Activated gamma-delta T cell (primary cell): Measurements from ENCODE around the gene FOXP1.

ENCODE experiments used
- DNase-seq: peaks from one replicate; lab custom pipeline; 2025; lab: John Stamatoyannopoulos, UW

Gene FOXP1

GRCh38 chr3:71146673-71147072 is 436.9 kb downstream of the FOXP1 start:
- DNase-seq, result no peak

DNA sequence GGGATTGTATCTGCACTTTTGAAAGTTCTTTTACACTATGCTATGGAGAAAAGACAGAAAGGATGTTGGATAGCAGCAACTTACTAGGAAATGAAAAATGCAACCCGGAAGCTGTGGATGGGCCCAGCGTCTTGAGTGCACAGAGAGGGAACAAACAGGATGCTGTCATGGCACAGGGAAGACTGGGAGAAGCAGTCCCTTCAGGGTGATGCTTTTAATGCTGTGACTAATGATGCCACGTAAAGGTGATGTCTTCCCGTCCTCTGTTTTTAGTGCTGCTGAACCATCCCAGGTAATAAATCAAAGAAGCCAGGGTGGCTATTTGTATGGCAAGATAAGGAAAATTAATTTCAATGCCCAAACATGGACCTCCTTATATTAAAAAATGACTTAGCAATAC is 437.6 kb downstream of the FOXP1 start:
- no peak for DNase-seq

DNA sequence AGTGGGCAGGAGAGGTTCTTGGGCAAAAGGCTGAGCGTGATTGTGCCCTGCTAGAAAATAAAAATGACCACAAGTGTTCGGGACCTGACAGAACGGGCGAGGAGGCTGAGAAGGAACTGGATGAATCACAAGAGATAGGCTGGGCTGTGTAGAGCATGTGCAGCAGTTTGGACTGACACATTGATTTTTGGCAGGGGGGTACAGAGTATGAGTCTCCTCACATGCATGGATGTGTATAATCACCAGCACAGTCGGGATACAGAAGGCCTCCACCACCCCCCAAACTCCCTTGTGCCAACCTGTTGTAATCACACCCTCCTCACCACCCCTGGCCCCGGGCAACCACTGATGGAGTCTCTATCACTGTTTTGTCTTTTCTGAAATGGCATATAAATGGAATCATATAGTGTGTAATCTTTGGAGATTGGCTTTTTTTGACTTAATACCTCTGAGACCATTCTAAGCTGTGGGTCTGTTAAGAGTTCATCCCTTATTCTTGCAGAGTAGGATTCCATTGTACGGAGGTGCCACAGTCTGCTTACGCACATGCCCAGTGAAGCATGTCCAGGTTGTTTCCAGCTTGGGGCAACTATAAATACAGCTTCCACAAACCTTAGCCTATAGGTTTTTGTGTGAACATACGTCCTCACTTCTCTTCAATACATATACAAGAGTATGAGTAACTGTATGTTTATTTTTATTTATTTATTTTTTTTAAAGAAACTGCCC is 438.8 kb downstream of the FOXP1 start:
- no peak for DNase-seq

DNA sequence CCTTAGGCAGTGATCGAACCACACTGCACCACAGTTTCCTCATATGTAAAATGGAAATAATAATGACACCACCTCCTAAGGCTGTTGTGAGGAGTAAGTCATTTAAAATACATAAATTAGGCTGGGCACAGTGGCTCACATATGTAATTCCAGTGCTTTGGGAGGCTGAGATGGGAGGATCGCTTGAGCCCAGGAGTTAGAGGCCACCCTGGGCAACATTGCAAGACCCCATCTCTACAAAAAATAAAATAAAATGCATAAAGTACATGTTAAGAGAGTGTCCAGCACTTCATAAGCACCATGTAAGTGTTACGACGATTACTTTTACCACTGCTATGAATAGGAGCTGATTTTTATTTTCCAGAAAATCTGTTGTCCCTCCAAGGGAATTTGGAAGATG is 440.0 kb downstream of the FOXP1 start:
- no peak for DNase-seq

- DNase-seq, result no peak
Measured at GRCh38 chr3:71142441-71143161, 440.9 kb downstream of the FOXP1 start.

DNA sequence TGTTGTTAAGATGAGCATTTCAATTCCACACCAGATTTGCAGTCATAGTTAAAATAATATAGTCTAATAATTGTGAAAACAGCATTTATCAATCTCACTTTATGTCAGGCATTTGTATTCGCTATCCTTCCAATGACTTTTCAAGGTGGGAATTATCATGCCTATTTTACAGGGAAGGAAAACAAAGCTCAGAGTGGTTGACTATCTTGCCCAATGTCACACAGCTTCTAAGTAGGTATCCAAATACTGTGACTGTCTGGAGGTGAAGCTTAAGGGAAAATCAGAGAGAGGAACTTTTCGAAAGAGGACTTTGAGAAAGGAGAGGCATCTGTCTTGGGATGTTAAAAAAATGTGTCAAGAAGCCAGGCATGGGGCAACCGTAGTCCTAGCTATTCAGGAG is 443.1 kb downstream of the FOXP1 start:
- DNase-seq, result no peak

GRCh38 chr3:71139496-71139895 is 444.0 kb downstream of the FOXP1 start:
- no peak for DNase-seq

- DNase-seq, result no peak
Measured at GRCh38 chr3:71138410-71138809, 445.1 kb downstream of the FOXP1 start.

DNA sequence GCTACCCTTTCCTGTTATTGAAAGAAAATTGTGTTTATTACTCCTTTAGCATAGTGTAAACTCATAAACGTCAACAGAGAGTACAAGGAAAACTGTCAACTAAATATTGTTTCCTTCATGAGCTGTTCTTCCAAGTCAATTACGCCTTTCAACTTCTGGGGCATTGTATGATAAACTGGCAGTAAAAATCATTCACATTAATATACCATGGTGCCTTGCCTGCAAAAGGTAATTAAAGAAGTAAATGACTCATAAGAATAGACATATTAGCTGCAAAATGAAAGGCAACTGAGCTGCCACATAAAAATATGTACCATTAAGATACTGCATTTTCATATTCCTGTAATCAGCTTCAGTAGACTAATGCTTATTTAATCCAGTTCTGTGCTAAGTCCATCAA is 447.3 kb downstream of the FOXP1 start:
- no peak for DNase-seq

- no peak for DNase-seq
Measured at GRCh38 chr3:71135373-71136088, 448.0 kb downstream of the FOXP1 start.

DNA sequence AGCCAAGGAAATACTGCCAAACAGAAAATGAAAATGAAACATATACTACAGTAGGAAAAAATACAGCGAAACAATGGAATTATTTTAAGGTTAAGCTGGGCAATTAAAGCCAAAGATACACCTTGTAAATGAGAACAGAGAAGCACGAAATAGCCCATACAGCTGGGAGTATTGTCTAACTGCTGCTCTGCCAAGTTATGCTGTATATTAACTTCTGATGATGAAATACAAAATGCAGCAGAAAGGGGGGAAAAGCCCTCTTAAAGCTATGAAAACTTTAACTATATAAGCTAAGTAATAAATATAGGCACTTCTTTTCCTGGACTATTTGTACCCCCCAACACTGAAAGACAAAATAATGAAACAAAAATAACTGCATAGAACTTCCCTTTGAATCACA is 449.0 kb downstream of the FOXP1 start:
- DNase-seq, result no peak

- no peak for DNase-seq
Measured at GRCh38 chr3:71133865-71134264, 449.7 kb downstream of the FOXP1 start.

- no peak for DNase-seq
Measured at GRCh38 chr3:71132995-71133730, 450.4 kb downstream of the FOXP1 start.

- no peak for DNase-seq
Measured at GRCh38 chr3:71131375-71132314, 451.9 kb downstream of the FOXP1 start.

- DNase-seq, result no peak
Measured at GRCh38 chr3:71130471-71131374, 452.8 kb downstream of the FOXP1 start.

DNA sequence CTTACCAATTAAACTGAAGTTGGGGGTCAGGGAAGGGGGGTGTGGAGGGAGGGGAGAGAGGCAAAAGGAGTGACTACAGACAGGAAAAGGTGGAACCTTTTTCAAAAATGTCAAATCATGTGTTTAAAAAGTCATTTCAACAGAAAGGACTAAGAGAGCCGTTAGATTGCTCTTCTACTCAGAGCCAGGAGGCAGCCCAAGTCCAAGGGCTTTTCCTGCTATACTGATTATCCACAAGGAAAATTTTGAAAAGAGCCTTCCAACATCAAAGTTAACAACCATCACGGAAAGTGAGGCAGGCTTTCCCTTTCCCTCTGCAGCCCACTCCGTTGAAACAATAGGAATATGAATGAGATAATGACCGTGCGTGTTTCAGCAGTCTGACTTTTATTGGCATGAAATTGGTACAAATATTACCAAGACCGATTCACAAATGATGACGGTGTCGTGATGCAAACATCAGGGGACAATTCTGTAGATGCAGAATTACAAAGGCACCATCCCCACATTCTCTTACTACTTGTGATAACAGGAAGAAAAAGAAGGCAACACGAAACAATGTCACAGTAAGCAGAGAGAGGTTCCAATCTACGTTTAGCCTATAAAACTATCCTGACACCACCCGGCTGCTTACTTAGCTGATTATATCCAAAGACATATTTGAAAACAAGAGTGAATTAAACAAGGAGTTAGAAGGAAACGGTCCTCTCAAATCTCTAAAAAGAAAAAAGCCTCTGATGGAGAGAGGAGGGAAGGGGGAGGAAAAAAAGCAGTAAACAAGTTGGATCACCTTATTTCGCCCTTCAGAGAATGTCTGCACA is 453.7 kb downstream of the FOXP1 start:
- DNase-seq, result no peak

DNA sequence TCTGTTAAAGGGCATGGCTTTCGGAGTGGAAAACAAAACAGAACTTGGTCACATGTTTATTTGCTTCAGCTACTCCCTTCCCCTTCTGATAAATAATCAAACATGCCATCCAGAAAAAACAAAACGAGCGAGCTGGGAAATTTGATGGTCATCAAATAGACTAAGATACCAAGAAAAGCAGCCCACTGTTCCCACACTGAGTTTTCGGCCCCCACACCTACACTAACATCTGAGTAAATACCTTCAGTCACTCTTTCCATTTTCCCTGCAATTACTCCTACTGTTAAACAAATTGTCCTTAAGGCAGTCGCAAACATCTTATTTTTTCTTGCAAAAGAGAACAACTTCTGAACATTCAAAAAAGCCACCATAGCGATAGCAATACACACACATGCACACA is 454.6 kb downstream of the FOXP1 start:
- DNase-seq, result no peak

DNA sequence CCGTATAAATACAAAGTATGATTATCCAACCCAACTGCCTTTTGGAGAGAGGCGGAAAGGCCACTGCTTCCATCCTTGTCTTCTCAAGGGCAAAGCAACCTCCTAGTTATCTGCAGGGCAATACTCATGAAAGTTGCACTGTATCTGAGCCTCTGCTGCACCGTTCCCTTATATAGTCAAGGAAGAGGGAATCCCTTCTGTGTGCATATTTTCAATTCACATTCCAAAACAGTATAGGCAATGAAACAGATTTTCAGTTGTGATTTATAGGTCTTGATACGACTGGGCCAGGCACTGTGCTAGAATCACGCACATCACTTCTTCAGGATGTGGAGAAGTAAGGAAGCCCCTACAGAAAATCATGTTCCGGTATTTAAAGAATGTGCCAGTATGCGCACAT is 455.7 kb downstream of the FOXP1 start:
- DNase-seq, result no peak
